ENCODE measurements around the gene CLTA. TPM values are rescaled to one million over a fixed set of nuclear protein-coding genes. Genes with fewer than 3 reads are reported as not detected.

CLTA gene
- polyA plus RNA-seq, 1 of the 3 experiments (the other 2 are of a cell fraction): 260 TPM

GRCh38 chr9:36162211-36162738 is 28.4 kb upstream of the CLTA start (continued):
- TF ChIP-seq, protein P1, sequence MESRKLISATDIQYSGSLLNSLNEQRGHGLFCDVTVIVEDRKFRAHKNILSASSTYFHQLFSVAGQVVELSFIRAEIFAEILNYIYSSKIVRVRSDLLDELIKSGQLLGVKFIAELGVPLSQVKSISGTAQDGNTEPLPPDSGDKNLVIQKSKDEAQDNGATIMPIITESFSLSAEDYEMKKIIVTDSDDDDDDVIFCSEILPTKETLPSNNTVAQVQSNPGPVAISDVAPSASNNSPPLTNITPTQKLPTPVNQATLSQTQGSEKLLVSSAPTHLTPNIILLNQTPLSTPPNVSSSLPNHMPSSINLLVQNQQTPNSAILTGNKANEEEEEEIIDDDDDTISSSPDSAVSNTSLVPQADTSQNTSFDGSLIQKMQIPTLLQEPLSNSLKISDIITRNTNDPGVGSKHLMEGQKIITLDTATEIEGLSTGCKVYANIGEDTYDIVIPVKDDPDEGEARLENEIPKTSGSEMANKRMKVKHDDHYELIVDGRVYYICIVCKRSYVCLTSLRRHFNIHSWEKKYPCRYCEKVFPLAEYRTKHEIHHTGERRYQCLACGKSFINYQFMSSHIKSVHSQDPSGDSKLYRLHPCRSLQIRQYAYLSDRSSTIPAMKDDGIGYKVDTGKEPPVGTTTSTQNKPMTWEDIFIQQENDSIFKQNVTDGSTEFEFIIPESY (IDR thresholded peaks at IDR 0.05; ENCODE audit: borderline replicate concordance, low read depth): no peak
- TF ChIP-seq RXRA (IDR thresholded peaks at IDR 0.05; ENCODE audit: borderline replicate concordance, low read depth) (no peak), FOXM1 (IDR thresholded peaks at IDR 0.05; ENCODE audit: low read depth) (no peak), NFIC (IDR thresholded peaks at IDR 0.05; ENCODE audit: borderline replicate concordance) (no peak)

GRCh38 chr9:36163049-36163785 is 27.5 kb upstream of the CLTA start:
- Histone ChIP-seq H3K79me2 (ENCODE audit: insufficient read depth) (no peaks in the 10 kb centered on the region), H3F3A (replicated peaks; ENCODE audit: insufficient read depth) (peaks cover 45% of the 10 kb centered on the region), H3K4me3 (ENCODE audit: low read depth in 2 of 2, low read length in 1 of 2) (no peak overlapping the region), H4K20me1 (ENCODE audit: insufficient read depth) (no peaks in the 10 kb centered on the region), H3K27me3 (ENCODE audit: insufficient read depth) (no peaks in the 10 kb centered on the region), H3K9me3 (no peaks in the 10 kb centered on the region), H3K9ac (peak overlapping the region; percentile 53), H3K4me1 (ENCODE audit: control insufficient read depth in 1 of 2, insufficient read depth in 2 of 2, low read depth in 1 of 2, low read length in 1 of 2) (peaks cover 28 to 50% of the 10 kb centered on the region in 2 experiments; a peak in 3 of 4 replicates), H3K36me3 (replicated peaks in 1 of 2; ENCODE audit: control insufficient read depth in 1 of 2, insufficient read depth in 2 of 2, low read length in 1 of 2) (peaks cover 0 to 8% of the 10 kb centered on the region in 2 experiments), H3K4me2 (peak overlapping the region; percentile 67), H3K27ac (ENCODE audit: low read depth in 2 of 2, low read length in 1 of 2) (peak overlapping the region; percentile 81 to 84), H2AFZ (ENCODE audit: low read depth) (peak overlapping the region; percentile 67; the same call in 1 of the 2 replicates), H3K9me2 (no peaks in the 10 kb centered on the region)
- POLR2A ChIA-PET: interaction anchor here (1.3 to 5.7 kb wide), 8 partner anchors 9 to 89 kb away, joined by 3 to 38 read pairs (median 7); partner anchors contain the start of genes CLTA and GLIPR2
- CTCF ChIA-PET: interaction anchor here (0.7 to 8.8 kb wide), 12 partner anchors 14 to 208 kb away, joined by 3 to 167 read pairs (median 6); partner anchors contain the start of genes CLTA and GLIPR2
- WGBS (ENCODE audit: low lambda C conversion rate): 17% methylated on average over 8 of the region's 9 CpGs
- peak; percentile 89 for DNase-seq
- TF ChIP-seq NFIC (IDR thresholded peaks at IDR 0.05; ENCODE audit: borderline replicate concordance) (peak; percentile 96), FOXJ3 (CRISPR knock-in tag; IDR thresholded peaks at IDR 0.05) (no peak), NRF1 (IDR thresholded peaks at IDR 0.05; ENCODE audit: low read depth, low read length) (no peak), YY1 (IDR thresholded peaks at IDR 0.05; ENCODE audit: low read depth) (peak; percentile 64; the same call in 1 of the 2 replicates), RXRA (IDR thresholded peaks at IDR 0.05; ENCODE audit: borderline replicate concordance, low read depth) (peak; percentile 74; the same call in 1 of the 2 replicates), FOSL2 (IDR thresholded peaks at IDR 0.05; ENCODE audit: borderline replicate concordance, low read depth) (0 out of 2 replicates have a peak, but pooled peaks have one; percentile 31), MXI1 (IDR thresholded peaks at IDR 0.05; ENCODE audit: low read depth, low read length) (peak; percentile 68), TCF12 (IDR thresholded peaks at IDR 0.05) (peak; percentile 81), CTCF (IDR thresholded peaks at IDR 0.05) (no peak), CHD2 (IDR thresholded peaks at IDR 0.05; ENCODE audit: low read length, partially characterized antibody) (peak; percentile 97), PBX3 (IDR thresholded peaks at IDR 0.05) (peak; percentile 43), FOXM1 (IDR thresholded peaks at IDR 0.05; ENCODE audit: low read depth) (0 out of 2 replicates have a peak, but pooled peaks have one; percentile 13), TAF1 (IDR thresholded peaks at IDR 0.05; ENCODE audit: borderline replicate concordance, low read depth, low read length) (peak; percentile 32; the same call in 1 of the 2 replicates), EP300 (IDR thresholded peaks at IDR 0.05; ENCODE audit: borderline replicate concordance in 1 of 2, low read depth in 1 of 2, low read length in 1 of 2) (peak; percentile 27 to 69; a peak in 3 of 4 replicates)
- TF ChIP-seq, protein P1 (IDR thresholded peaks at IDR 0.05; ENCODE audit: borderline replicate concordance, low read depth): no peak
- TF ChIP-seq, protein P2, sequence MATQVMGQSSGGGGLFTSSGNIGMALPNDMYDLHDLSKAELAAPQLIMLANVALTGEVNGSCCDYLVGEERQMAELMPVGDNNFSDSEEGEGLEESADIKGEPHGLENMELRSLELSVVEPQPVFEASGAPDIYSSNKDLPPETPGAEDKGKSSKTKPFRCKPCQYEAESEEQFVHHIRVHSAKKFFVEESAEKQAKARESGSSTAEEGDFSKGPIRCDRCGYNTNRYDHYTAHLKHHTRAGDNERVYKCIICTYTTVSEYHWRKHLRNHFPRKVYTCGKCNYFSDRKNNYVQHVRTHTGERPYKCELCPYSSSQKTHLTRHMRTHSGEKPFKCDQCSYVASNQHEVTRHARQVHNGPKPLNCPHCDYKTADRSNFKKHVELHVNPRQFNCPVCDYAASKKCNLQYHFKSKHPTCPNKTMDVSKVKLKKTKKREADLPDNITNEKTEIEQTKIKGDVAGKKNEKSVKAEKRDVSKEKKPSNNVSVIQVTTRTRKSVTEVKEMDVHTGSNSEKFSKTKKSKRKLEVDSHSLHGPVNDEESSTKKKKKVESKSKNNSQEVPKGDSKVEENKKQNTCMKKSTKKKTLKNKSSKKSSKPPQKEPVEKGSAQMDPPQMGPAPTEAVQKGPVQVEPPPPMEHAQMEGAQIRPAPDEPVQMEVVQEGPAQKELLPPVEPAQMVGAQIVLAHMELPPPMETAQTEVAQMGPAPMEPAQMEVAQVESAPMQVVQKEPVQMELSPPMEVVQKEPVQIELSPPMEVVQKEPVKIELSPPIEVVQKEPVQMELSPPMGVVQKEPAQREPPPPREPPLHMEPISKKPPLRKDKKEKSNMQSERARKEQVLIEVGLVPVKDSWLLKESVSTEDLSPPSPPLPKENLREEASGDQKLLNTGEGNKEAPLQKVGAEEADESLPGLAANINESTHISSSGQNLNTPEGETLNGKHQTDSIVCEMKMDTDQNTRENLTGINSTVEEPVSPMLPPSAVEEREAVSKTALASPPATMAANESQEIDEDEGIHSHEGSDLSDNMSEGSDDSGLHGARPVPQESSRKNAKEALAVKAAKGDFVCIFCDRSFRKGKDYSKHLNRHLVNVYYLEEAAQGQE (IDR thresholded peaks at IDR 0.05; ENCODE audit: low read depth, low read length): 0 out of 2 replicates have a peak, but pooled peaks have one; percentile 20

Data from SK-N-SH (cell line).